Measurements from ENCODE around the gene ETHE1.

DNA sequence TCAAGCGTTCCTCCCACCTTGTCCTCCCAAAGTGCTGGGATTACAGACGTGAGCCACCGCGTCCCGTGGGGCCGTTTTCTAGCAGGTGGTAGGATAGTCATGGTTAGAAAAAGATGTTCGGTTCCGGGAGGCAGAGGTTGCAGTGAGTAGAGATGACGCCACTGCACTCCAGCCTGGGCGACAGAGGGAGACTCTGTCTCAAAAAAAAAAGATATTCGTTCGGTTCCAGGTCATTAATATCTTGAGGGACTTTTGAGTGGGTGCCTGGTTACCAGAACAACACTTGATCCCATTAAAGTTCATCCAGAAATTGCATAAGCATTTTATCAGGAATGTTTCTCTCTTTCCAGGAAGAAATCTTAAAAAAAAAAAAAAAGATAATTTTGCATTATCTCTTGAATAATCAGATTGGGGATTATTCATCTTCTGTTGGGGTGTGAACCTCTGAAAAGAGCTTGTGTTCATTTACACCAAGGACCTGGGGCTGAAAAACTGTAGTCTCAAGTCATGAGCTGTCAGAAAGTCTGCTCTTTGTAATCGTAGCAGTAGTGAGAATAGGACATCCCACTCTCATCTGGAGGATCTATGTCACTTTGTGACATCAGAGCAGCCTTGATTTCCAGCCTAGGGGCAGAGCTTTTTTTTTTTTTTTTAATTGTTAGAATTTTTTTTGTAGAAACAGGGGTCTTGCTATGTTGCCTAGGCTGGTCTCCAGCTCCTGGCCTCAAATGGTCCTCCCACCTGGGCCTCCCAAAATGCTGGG is 1.0 kb upstream of the ETHE1 start:
- no peak for TF ChIP-seq CBFB (CRISPR knock-in tag; IDR thresholded peaks at IDR 0.05; ENCODE audit: low read depth)
- no peak for TF ChIP-seq CTCF (IDR thresholded peaks at IDR 0.05)
- no peak for TF ChIP-seq ETV6 (CRISPR knock-in tag; IDR thresholded peaks at IDR 0.05)
- TF ChIP-seq TEAD4 (CRISPR knock-in tag; IDR thresholded peaks at IDR 0.05) = no peak
- no peak for TF ChIP-seq NR3C1 (CRISPR knock-in tag; conservative IDR thresholded peaks at IDR 0.05; ENCODE audit: low read depth)
- no peak for TF ChIP-seq TCF7 (CRISPR knock-in tag; IDR thresholded peaks at IDR 0.05; ENCODE audit: low read depth)
- no peak for TF ChIP-seq ZBTB43 (CRISPR knock-in tag; IDR thresholded peaks at IDR 0.05)
- no peak for TF ChIP-seq NR2C2 (CRISPR knock-in tag; IDR thresholded peaks at IDR 0.05)
- no peak for TF ChIP-seq SMAD3 (CRISPR knock-in tag; IDR thresholded peaks at IDR 0.05; ENCODE audit: borderline replicate concordance)
- TF ChIP-seq SP1 (CRISPR knock-in tag; conservative IDR thresholded peaks at IDR 0.05) = no peak
- no peak for TF ChIP-seq ESRRA (CRISPR knock-in tag; IDR thresholded peaks at IDR 0.05; ENCODE audit: borderline replicate concordance)
- TF ChIP-seq ATF3 (CRISPR knock-in tag; conservative IDR thresholded peaks at IDR 0.05) = no peak
- TF ChIP-seq, protein P1, sequence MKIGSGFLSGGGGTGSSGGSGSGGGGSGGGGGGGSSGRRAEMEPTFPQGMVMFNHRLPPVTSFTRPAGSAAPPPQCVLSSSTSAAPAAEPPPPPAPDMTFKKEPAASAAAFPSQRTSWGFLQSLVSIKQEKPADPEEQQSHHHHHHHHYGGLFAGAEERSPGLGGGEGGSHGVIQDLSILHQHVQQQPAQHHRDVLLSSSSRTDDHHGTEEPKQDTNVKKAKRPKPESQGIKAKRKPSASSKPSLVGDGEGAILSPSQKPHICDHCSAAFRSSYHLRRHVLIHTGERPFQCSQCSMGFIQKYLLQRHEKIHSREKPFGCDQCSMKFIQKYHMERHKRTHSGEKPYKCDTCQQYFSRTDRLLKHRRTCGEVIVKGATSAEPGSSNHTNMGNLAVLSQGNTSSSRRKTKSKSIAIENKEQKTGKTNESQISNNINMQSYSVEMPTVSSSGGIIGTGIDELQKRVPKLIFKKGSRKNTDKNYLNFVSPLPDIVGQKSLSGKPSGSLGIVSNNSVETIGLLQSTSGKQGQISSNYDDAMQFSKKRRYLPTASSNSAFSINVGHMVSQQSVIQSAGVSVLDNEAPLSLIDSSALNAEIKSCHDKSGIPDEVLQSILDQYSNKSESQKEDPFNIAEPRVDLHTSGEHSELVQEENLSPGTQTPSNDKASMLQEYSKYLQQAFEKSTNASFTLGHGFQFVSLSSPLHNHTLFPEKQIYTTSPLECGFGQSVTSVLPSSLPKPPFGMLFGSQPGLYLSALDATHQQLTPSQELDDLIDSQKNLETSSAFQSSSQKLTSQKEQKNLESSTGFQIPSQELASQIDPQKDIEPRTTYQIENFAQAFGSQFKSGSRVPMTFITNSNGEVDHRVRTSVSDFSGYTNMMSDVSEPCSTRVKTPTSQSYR (CRISPR knock-in tag; IDR thresholded peaks at IDR 0.05) = no peak

Measured in WTC11 (cell line).